ENCODE data around the gene OSTM1. TPM values are rescaled to one million over a fixed set of nuclear protein-coding genes. Genes with fewer than 3 reads are reported as not detected.
"Not testable (repeated sequence)": the region's sequence is repeated elsewhere in the genome, so short reads cannot be mapped to it uniquely, and the experiment has no call there.

The OSTM1 gene
- total RNA-seq, 1 donor from 2014 or later, result 20.4 TPM

GRCh38 chr6:108013787-108014439 is 60.6 kb downstream of the OSTM1 start:
- Mint-ChIP-seq H3K9me3 (peaks cover 17% of the 10 kb centered on the region), H3K27me3 (ENCODE audit: low read depth) (no peaks in the 10 kb centered on the region), H3K36me3 (ENCODE audit: low read depth) (peaks cover 16% of the 10 kb centered on the region), H3K4me3 (no peak overlapping the region), H3K27ac (ENCODE audit: unreplicated experiment) (no peak overlapping the region), H3K4me1 (no peaks in the 10 kb centered on the region)
- DNase-seq (ENCODE audit: low read depth, low spot score), result no peak
- TF ChIP-seq, protein P1, sequence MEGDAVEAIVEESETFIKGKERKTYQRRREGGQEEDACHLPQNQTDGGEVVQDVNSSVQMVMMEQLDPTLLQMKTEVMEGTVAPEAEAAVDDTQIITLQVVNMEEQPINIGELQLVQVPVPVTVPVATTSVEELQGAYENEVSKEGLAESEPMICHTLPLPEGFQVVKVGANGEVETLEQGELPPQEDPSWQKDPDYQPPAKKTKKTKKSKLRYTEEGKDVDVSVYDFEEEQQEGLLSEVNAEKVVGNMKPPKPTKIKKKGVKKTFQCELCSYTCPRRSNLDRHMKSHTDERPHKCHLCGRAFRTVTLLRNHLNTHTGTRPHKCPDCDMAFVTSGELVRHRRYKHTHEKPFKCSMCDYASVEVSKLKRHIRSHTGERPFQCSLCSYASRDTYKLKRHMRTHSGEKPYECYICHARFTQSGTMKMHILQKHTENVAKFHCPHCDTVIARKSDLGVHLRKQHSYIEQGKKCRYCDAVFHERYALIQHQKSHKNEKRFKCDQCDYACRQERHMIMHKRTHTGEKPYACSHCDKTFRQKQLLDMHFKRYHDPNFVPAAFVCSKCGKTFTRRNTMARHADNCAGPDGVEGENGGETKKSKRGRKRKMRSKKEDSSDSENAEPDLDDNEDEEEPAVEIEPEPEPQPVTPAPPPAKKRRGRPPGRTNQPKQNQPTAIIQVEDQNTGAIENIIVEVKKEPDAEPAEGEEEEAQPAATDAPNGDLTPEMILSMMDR (conservative IDR thresholded peaks at IDR 0.05), result no peak

- DNase-seq (ENCODE audit: low read depth, low spot score), result no peak
- no peak overlapping the region for H3K27ac Mint-ChIP-seq (ENCODE audit: unreplicated experiment)
- H3K9me3 Mint-ChIP-seq, result peaks cover 10% of the 10 kb centered on the region
- no peak overlapping the region for H3K4me3 Mint-ChIP-seq
- no peaks in the 10 kb centered on the region for H3K27me3 Mint-ChIP-seq (ENCODE audit: low read depth)
- H3K36me3 Mint-ChIP-seq (ENCODE audit: low read depth), result peaks cover 19% of the 10 kb centered on the region
- H3K4me1 Mint-ChIP-seq, result no peaks in the 10 kb centered on the region
- TF ChIP-seq, protein P1 (conservative IDR thresholded peaks at IDR 0.05), result no peak
Observed at GRCh38 chr6:108009894-108010293, 64.6 kb downstream of the OSTM1 start.

DNA sequence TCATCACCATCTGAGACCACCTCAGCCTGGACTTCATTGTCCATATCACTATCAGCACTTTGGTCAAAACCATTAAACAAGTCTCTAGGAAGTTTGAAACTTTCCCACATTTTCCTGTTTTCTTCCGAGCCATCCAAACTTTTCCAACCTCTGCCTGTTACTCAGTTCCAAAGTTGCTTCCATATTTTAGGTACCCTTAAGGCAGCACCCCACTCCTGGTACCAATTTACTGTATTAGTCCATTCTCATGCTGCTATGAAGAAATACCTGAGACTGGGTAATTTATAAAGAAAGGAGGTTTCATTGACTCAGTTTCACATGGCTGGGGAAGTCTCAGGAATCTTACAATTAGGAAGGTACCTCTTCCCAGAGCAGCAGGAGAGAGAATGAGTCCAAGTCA is 65.3 kb downstream of the OSTM1 start:
- H3K4me1 Mint-ChIP-seq; H3K27ac Mint-ChIP-seq (ENCODE audit: unreplicated experiment); H3K9me3 Mint-ChIP-seq; DNase-seq (ENCODE audit: low read depth, low spot score); H3K27me3 Mint-ChIP-seq (ENCODE audit: low read depth); H3K4me3 Mint-ChIP-seq: not testable (repeated sequence)
- H3K36me3 Mint-ChIP-seq (ENCODE audit: low read depth), result peaks cover 16% of the 10 kb centered on the region

- no peaks in the 10 kb centered on the region for H3K27me3 Mint-ChIP-seq (ENCODE audit: low read depth)
- no peak overlapping the region for H3K27ac Mint-ChIP-seq (ENCODE audit: unreplicated experiment)
- peaks cover 6% of the 10 kb centered on the region for H3K4me1 Mint-ChIP-seq
- H3K4me3 Mint-ChIP-seq, result no peak overlapping the region
- H3K36me3 Mint-ChIP-seq (ENCODE audit: low read depth), result peaks cover 12% of the 10 kb centered on the region
- TF ChIP-seq, protein P1 (conservative IDR thresholded peaks at IDR 0.05), result no peak
- DNase-seq (ENCODE audit: low read depth, low spot score), result no peak
- peaks cover 6% of the 10 kb centered on the region for H3K9me3 Mint-ChIP-seq
Observed at GRCh38 chr6:108008363-108008762, 66.2 kb downstream of the OSTM1 start.

GRCh38 chr6:108005961-108006360 is 68.6 kb downstream of the OSTM1 start:
- Mint-ChIP-seq H3K36me3 (ENCODE audit: low read depth) (peaks cover 12% of the 10 kb centered on the region), H3K27ac (ENCODE audit: unreplicated experiment) (no peak overlapping the region), H3K4me1 (peaks cover 23% of the 10 kb centered on the region), H3K9me3 (peaks cover 6% of the 10 kb centered on the region), H3K27me3 (ENCODE audit: low read depth) (no peaks in the 10 kb centered on the region), H3K4me3 (no peak overlapping the region)
- no peak for DNase-seq (ENCODE audit: low read depth, low spot score)
- TF ChIP-seq, protein P1 (conservative IDR thresholded peaks at IDR 0.05), result no peak

- Mint-ChIP-seq H3K27ac (ENCODE audit: unreplicated experiment) (no peak overlapping the region), H3K36me3 (ENCODE audit: low read depth) (peaks cover 12% of the 10 kb centered on the region), H3K9me3 (peaks cover 5% of the 10 kb centered on the region), H3K4me3 (no peak overlapping the region), H3K4me1 (peaks cover 23% of the 10 kb centered on the region), H3K27me3 (ENCODE audit: low read depth) (no peaks in the 10 kb centered on the region)
- TF ChIP-seq, protein P1 (conservative IDR thresholded peaks at IDR 0.05), result no peak
- DNase-seq (ENCODE audit: low read depth, low spot score), result no peak
Observed at GRCh38 chr6:108004861-108005260, 69.7 kb downstream of the OSTM1 start.

Measured in neural crest cell (in vitro differentiated cells).